ENCODE results near the gene CARD10.
A peak's percentile ranks its signal among the peaks of the same experiment; 100 is the strongest.

CARD10 gene

DNA sequence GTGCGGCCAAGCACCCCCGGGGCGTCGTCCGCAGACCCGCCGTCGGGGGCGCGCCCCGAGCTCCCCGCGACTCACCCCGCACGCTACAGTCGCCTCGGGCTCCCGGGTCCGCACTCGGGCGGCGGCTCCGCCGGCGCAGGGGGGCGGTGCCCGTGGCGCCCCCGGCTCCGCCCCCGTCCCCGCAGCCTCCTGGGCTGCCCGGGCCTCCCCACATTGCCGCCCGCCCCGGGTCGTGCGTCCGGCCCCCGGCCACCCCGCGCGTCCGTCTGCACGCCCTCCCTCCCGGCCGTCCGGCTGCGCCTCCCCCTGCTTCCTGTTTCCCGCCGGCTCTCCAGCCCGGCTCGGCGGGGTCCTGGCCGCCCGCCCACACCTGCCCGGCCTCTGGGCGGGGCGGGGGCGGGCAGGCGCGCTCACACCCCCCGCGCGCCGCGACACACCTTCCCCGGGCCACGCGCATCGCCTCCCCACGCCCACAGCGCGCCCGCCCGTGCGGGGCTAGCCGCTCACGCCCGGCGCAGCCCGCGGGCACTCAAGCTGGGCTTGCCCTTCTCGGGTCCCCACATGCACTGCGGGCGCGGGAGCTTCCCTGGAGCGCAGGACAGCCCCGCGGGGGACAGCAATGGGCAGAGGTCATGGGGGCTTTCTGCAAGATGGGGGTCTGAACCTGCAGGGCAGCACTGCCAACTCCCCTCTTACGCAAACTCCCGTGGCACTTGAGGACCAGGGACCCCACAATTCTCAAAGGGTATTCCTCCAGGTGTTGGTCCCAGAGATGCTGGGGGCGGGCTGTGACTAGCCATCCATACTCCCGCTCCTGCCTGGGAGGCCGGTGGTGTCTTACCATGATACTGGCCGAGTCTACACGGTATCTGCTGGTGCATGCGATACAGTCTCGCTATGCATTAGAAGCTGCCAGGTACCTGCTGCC is at the start of gene CARD10:
CARD10 (minus strand) TSS at position 148 of the 928 bp plus-strand sequence. CDS start 215 bp downstream, outside the sequence.
- no peak for DNase-seq (ENCODE audit: low read depth)

DNA sequence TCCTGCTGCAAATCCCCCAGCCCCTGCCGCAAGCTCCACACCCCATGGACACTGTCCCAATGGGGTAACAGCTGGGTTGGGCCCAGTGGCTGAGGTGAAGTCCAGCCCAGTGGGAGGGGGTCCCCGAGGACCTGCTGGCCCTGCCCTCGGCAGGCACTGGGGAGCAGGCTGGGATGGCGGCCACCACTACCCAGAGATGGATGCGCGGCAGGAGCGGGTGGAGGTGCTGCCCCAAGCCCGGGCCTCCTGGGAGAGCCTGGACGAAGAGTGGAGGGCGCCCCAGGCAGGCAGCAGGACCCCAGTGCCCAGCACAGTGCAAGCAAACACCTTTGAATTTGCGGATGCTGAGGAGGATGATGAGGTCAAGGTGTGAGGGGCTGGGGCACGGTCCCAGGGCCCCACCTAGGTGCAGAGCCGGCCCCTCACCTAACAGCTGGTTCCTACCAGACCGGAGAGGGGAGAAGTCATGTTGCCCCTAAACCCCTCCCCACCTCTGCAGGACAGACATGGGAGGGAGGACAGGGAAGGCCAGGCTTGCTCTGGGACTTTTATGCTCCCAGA is 49.3 kb upstream of the CARD10 start:
- no peak for DNase-seq (ENCODE audit: low read depth)

DNA sequence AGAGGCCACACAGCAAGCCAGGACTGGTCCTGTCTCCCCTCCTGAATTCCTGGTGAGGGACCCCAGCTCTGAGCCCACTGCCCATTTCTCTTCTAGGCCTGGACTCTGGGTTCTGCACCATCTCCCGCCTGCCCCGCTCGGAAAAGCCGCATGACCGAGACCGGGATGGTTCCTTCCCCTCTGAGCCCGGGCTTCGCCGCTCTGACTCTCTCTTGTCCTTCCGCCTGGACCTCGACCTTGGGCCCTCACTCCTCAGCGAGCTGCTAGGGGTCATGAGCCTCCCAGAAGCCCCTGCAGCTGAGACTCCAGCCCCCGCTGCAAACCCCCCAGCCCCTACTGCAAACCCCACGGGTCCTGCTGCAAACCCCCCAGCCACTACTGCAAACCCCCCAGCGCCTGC is 48.8 kb upstream of the CARD10 start:
- no peak for DNase-seq (ENCODE audit: low read depth)

- peak; percentile 89 for DNase-seq (ENCODE audit: low read depth)
Measured at GRCh38 chr22:37566903-37567798, 47.9 kb upstream of the CARD10 start.

- DNase-seq (ENCODE audit: low read depth) = peak; percentile 29
Measured at GRCh38 chr22:37566329-37566837, 47.2 kb upstream of the CARD10 start.

GRCh38 chr22:37565830-37566229 is 46.6 kb upstream of the CARD10 start:
- DNase-seq (ENCODE audit: low read depth) = no peak

DNA sequence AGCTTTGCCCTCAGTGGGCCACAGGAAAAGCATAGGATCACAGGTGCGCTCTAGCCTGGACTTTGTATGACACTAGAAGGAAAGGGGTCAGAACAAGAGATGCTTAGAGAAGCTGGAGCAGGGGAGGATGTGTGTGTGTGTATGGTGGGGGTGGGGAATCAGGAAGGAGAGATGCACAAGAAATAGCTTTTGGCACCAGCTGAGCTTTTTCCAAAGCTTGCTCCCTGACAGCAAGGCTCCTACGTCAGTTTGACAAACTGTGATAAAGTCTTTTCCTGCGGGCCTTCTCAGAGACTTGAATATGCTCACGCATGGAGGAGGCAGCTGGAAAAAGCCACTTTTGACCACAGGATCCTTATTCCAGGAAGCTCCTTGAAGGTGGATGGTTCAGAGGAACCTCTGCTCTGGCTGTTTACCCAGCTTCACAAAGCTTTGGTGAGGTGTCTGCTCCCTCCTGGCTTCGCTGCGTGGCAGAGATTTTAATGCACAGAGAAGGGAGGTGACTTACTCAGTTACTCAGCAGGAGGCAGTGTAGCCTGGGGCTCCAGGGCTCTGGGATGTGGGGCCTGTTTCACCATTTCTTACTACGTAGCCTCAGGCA is 45.0 kb upstream of the CARD10 start:
- no peak for DNase-seq (ENCODE audit: low read depth)

GRCh38 chr22:37563153-37564081 is 44.2 kb upstream of the CARD10 start:
- DNase-seq (ENCODE audit: low read depth) = no peak

DNA sequence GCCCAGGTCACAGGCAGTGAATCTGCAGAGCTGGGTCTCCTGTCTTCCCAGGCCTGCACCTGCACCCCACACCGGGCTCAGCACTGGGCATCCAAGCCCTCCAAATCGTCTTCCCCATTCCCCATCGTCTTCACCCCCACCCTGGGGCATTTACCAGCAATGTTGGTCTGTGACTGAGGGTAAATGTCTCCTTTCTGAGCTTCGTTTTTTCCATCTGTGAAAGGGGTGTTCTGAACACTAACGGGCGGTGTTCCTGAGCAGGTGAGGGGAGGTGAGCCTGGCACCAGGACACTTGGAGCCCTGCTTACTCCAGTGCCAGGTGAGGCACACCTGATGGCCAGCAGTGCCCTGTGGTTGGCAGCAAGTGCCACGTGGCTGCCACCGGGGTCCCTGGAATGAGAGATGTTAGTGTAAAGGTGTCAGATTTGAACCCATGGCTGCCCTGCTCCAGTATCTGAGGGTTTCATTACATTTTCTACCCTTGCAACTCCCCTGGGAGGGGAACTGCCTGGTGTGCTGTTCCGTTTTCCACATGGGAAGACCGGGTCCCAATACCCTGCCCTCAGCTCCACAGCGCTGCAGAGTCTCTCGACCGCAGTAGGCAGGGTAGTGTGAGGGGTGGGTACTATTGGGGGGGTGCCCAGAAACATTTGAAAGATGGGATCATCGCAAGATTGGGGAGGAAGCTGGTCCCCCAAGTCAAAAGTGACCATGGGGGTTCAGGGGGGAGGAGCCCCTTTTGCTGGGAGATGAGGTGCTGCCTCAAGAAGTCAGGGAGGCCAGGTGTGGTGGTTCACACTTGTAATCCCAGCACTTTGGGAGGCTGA is 43.0 kb upstream of the CARD10 start:
- no peak for DNase-seq (ENCODE audit: low read depth)

DNA sequence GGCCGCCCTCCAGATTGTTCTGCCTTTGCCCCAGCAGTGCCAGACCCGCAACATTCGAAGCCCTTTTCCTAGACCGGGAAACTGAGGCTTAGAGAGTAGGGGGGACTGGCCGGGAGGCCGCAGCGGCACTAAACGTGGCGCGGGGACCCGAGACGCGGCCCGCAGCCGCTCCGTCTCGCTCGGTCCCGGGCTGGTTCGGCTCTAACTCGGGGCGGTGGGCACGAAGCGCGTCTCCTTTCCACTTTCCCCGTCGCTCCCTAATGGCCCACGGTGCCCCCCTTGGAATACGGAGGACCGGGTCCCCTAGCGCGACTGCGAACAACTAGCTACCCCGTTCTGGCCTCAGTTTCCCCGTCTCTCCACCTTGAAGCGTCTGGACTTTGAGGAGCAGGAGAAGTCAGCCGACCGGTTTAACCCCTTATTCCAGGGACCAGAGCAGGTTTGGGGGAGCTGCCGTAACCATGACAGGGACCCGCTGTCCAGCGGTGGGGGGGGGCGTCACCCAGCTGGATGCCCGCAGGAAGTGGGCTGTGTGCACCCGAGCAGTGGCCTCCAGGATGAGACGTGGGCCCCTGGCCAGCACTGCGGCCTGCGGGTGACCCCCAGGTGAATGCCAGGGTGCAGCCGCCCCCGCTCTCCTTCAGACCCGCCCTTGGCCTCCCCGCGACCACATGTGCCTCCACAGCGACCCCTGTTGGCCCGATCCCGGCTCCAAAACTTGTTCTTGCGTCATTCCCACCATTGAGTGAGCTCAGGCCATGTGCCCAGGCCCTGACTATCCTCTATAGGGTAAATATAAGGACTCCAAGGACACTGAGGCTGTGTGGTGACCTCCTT is 42.2 kb upstream of the CARD10 start:
- DNase-seq (ENCODE audit: low read depth) = peak; percentile 81

DNA sequence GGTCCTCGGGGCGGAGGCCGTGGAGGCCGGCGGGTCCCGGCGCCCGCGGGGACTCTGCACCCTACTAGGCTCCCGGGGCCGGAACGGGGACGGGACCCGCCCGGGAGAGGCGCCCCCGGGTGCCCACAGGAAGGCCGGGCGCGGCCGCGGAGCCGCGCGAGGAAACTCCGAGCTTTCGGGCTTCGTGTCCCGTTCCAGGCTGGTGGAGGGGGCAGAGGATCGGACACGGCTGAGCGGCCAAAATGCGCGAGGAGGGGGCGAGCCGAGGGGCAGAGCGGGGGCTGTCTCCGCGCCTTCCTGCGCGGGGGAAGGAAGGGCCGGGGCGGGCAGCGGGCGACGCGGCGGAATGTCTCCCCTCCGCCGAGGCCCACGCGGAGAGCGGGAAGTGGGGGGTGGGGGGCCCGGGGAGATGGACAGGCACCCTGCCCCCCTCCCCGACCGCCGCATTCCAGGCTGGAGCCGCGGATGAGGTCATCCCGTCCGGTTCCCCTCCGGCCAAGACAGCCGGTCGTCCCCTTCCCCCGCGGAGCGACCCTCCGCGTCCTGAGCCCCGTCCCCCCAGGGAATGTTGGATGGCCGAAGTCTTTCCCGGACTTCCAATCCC is 41.5 kb upstream of the CARD10 start:
- DNase-seq (ENCODE audit: low read depth) = no peak

DNA sequence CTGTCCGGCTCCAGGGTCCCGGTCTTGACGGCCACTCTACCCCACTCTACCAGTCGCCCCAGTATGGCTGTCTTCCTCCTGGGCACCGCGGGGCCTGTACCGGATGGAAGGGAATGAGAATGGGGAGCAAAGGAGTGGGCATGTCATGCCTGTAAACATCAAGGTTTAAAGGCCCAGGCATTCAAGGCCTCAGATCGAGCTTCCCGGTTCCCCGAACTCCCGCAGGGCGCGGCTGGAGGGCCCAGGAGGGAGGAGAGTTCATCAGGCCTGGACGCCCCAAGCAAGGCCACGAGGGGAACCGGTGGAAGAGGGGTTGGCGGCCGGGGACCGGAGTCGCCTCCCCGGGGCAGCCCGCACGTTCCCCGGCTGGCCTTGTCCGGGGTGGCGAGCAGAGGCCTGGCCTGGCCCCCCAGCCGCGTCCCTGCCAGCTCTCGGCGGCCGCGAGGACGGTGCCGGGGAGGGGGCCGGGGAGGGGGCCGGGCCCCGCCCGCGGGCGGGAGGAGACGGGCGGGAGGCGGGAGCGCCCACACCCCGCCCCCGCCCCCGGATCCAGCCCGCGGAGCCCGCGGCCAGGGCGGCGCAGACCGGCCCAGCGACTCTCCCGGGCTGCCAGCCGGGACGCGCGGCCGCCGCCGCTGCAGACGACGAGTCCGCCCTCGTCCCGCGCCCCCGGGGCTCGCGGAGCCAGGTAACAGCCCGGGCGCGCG is 40.8 kb upstream of the CARD10 start, which contains the start of gene CDC42EP1:
CDC42EP1 (plus strand) TSS at position 580 of the 707 bp plus-strand sequence. CDS start 5,870 bp downstream, outside the sequence.
- DNase-seq (ENCODE audit: low read depth) = no peak

GRCh38 chr22:37559521-37559900 is 40.3 kb upstream of the CARD10 start:
- no peak for DNase-seq (ENCODE audit: low read depth)

GRCh38 chr22:37558815-37559214 is 39.6 kb upstream of the CARD10 start:
- no peak for DNase-seq (ENCODE audit: low read depth)

DNA sequence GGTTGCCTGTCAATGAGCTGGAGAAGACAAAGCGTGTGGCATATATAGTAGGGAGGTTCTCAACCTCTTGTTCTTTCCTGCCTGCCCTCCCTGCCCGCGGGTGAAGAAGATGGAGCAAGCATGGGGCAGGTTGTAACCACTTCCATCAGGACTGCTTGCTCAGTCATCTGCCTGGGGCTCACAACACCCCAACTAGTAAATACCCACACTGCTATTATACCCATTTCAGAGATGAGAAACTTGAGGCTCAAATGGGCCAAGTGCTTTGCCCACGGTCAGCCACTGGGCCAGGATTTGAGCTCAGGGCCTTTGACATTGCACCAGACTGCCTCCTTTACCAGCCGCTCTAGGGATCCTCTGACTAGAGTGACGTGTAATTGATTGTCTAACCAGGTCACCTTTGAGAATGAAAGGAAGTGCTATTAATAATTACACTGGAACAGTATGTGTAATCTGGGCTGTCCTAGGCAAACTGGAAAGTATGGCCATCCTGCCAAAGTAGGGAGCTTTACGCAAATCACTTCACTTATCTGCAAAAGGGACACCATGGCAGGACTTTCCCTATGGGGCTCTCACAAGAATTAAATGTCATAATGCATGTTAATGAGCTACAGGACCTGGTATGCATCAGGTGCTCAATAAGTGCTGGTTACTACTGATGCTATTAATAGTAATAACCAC is 38.2 kb upstream of the CARD10 start:
- DNase-seq (ENCODE audit: low read depth) = no peak

GRCh38 chr22:37556710-37557109 is 37.5 kb upstream of the CARD10 start:
- DNase-seq (ENCODE audit: low read depth) = no peak

GRCh38 chr22:37555029-37555428 is 35.8 kb upstream of the CARD10 start:
- no peak for DNase-seq (ENCODE audit: low read depth)

Measured in activated T-cell treated with anti-CD3 and anti-CD28 coated beads for 48 hours (primary cell).